AG09319 (cell line): Measurements from ENCODE around the gene HADHA.

Source experiments
- DNase-seq: peaks from one replicate; pipeline ENCODE4 v3.0.0-alpha.2; 2010; ENCODE audit warnings: low read depth; ENCODE audit errors: extremely low read depth
- CTCF ChIP-seq: IDR thresholded peaks from 2 replicates; pipeline ENCODE4 v1.5.1; 2011; ENCODE audit warnings: low read depth, mild to moderate bottlenecking, inconsistent platforms, low read length, moderate library complexity

Gene HADHA

GRCh38 chr2:26150243-26150642 is 94.2 kb downstream of the HADHA start:
- TF ChIP-seq CTCF, result no peak

GRCh38 chr2:26148501-26148900 is 95.9 kb downstream of the HADHA start:
- TF ChIP-seq CTCF, result no peak
- DNase-seq, result no peak

More at GRCh38 chr2:26150243-26150642, 94.2 kb downstream of the HADHA start:
- DNase-seq, result no peak

GRCh38 chr2:26144953-26145680 is 99.3 kb downstream of the HADHA start:
- peak; percentile 76 for TF ChIP-seq CTCF
- DNase-seq, result peak; percentile 22

- DNase-seq, result no peak
- no peak for TF ChIP-seq CTCF
These were observed 100.4 kb downstream of the HADHA start for GRCh38 chr2:26144031-26144430.

- TF ChIP-seq CTCF, result no peak
- no peak for DNase-seq
These were observed 103.2 kb downstream of the HADHA start for GRCh38 chr2:26141145-26141769.
